Neural cell (in vitro differentiated cells): ENCODE data around the gene LIN7B. TPM values are rescaled to one million over a fixed set of nuclear protein-coding genes. Genes with fewer than 3 reads are reported as not detected.

Source experiments
- H2AFZ ChIP-seq: fragments of 200-600, 300-800 bp; sonication (generic), shearing (Covaris generic); 2 replicates; pipeline ENCODE4 v1.6.0; 2014; ENCODE audit warnings: low read depth, mild to moderate bottlenecking, antibody characterized with exemption, low read length, moderate library complexity
- H3F3A ChIP-seq: fragments of 200-600 bp; shearing (Covaris generic); 2 replicates; pipeline ENCODE4 v1.6.1; 2016; ENCODE audit warnings: mild to moderate bottlenecking, moderate library complexity, mixed read lengths, antibody characterized with exemption, low read length; ENCODE audit not compliant: insufficient read depth, poor library complexity, severe bottlenecking
- H3K27ac ChIP-seq: fragments of 200-600, 300-800 bp; sonication (generic), shearing (Covaris generic); 2 replicates; pipeline ENCODE4 v1.5.1; 2014; ENCODE audit warnings: mild to moderate bottlenecking, low read length, moderate library complexity
- H3K27me3 ChIP-seq: fragments of 300-800, 200-600 bp; sonication (generic), shearing (Covaris generic); 2 replicates; pipeline ENCODE4 v1.6.0; 2014; ENCODE audit warnings: mild to moderate bottlenecking, low read depth, low read length, moderate library complexity; ENCODE audit not compliant: insufficient read depth
- H3K36me3 ChIP-seq: fragments of 300-800, 200-600 bp; sonication (generic), shearing (Covaris generic); 2 replicates; pipeline ENCODE4 v1.5.1; 2014; ENCODE audit warnings: mild to moderate bottlenecking, antibody characterized with exemption, low read length, moderate library complexity; ENCODE audit not compliant: insufficient read depth
- H3K4me2 ChIP-seq: fragments of 300-800, 200-600 bp; sonication (generic), shearing (Covaris generic); 2 replicates; pipeline ENCODE4 v1.6.0; 2014; ENCODE audit warnings: mild to moderate bottlenecking, low read length
- H3K4me3 ChIP-seq: fragments of 300-800, 200-600 bp; sonication (generic), shearing (Covaris generic); 2 replicates; pipeline ENCODE4 v1.5.1; 2014; ENCODE audit warnings: mild to moderate bottlenecking, low read length, moderate library complexity
- H3K79me2 ChIP-seq: fragments of 200-600 bp; shearing (Covaris generic); replicated peaks from 2 replicates; pipeline ENCODE4 v1.6.0; 2014; ENCODE audit warnings: mild to moderate bottlenecking, low read length, moderate library complexity; ENCODE audit not compliant: insufficient read depth
- H3K9ac ChIP-seq: fragments of 300-800, 200-600 bp; sonication (generic), shearing (Covaris generic); 2 replicates; pipeline ENCODE4 v1.6.1; 2016; ENCODE audit warnings: mild to moderate bottlenecking, low read length, mixed read lengths
- H3K9me2 ChIP-seq: fragments of 200-600 bp; shearing (Covaris generic); 2 replicates; pipeline ENCODE4 v1.6.1; 2016; ENCODE audit warnings: mild to moderate bottlenecking, low read length, mixed read lengths; ENCODE audit not compliant: insufficient read depth
- H3K9me3 ChIP-seq: fragments of 200-600, 300-800 bp; sonication (generic), shearing (Covaris generic); 2 replicates; pipeline ENCODE4 v1.6.1; 2016; ENCODE audit warnings: mild to moderate bottlenecking, mixed run types, low read length, moderate library complexity, mixed read lengths
- H4K20me1 ChIP-seq: fragments of 200-600 bp; shearing (Covaris generic); 2 replicates; pipeline ENCODE4 v1.6.1; 2016; ENCODE audit warnings: mild to moderate bottlenecking, mixed run types; ENCODE audit not compliant: insufficient read depth
- EP300 ChIP-seq: fragments of 450-650 bp; conservative IDR thresholded peaks from 2 replicates; pipeline ENCODE4 v1.6.1; 2014; ENCODE audit warnings: antibody characterized with exemption, mild to moderate bottlenecking, moderate library complexity; ENCODE audit not compliant: poor library complexity, severe bottlenecking
- EZH2 ChIP-seq: fragments of 200-600, 300-800 bp; shearing (Covaris generic), sonication (generic); IDR thresholded peaks from 2 replicates; pipeline ENCODE4 v1.6.1; 2014; ENCODE audit warnings: antibody characterized with exemption, low read length, borderline replicate concordance, mild to moderate bottlenecking; ENCODE audit not compliant: insufficient read depth, poor library complexity, severe bottlenecking
- MXI1 ChIP-seq: fragments of 450-650 bp; conservative IDR thresholded peaks from 2 replicates; pipeline ENCODE4 v1.6.1; 2014; ENCODE audit warnings: antibody characterized with exemption, mild to moderate bottlenecking; ENCODE audit not compliant: poor library complexity, severe bottlenecking
- POLR2AphosphoS5 ChIP-seq: IDR thresholded peaks from 2 replicates; pipeline ENCODE4 v1.6.1; 2012
- RAD21 ChIP-seq: fragments of 450-650 bp; conservative IDR thresholded peaks from 2 replicates; pipeline ENCODE4 v1.6.1; 2014; ENCODE audit warnings: antibody characterized with exemption, mild to moderate bottlenecking, moderate library complexity
- REST ChIP-seq: IDR thresholded peaks from 2 replicates; pipeline ENCODE4 v1.6.1; 2012; ENCODE audit warnings: borderline replicate concordance
- SMC3 ChIP-seq: fragments of 450-650 bp; conservative IDR thresholded peaks from 2 replicates; pipeline ENCODE4 v1.6.1; 2014; ENCODE audit warnings: antibody characterized with exemption, mild to moderate bottlenecking, moderate library complexity; ENCODE audit not compliant: poor library complexity
- TAF1 ChIP-seq: IDR thresholded peaks from 2 replicates; pipeline ENCODE4 v1.6.1; 2012; ENCODE audit warnings: low read depth
- polyA plus RNA-seq: library from polyadenylated mRNA; depleted of rRNA; stranded (reverse); fragments of >200 nt; gene quantifications from 2 replicates; pipeline ENCODE4 v1.2.3, GENCODE V29; 2014
- TF ChIP-seq, protein P1 (sequence below): fragments of 450-650 bp; IDR thresholded peaks from 2 replicates; pipeline ENCODE4 v1.5.1; 2014; ENCODE audit warnings: antibody characterized with exemption, mild to moderate bottlenecking, moderate library complexity; ENCODE audit not compliant: poor library complexity, severe bottlenecking

Gene LIN7B
- polyA plus RNA-seq, 1 donor from 2014 or later = 88.7 TPM

DNA sequence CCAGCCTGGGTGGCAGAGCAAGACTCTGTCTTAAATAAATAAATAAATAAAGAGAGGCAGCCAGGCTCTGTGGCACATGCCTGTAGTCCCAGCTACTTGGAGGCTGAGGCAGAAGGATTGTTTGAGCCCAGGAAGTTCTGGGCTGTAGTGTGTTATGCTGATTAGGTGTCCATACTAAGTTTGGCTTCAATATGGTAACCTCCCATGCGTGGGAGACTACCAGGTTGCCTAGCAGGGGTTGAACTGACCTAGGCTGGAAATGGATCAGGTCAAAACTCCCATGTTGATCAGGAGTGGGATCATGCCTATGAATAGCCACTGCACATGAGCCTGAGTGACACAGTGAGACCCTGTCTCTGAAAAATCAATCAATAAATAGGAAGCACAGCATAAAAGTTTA, 32.9 kb upstream of the LIN7B start:
- Histone ChIP-seq H3F3A (no peaks in the 10 kb centered on the region), H3K4me2 (no peak overlapping the region), H3K27ac (no peak overlapping the region), H3K36me3 (no peaks in the 10 kb centered on the region), H3K27me3 (no peaks in the 10 kb centered on the region), H3K79me2 (peaks cover 8% of the 10 kb centered on the region), H3K9ac (no peak overlapping the region), H4K20me1 (no peaks in the 10 kb centered on the region), H2AFZ (no peak overlapping the region), H3K9me2 (no peaks in the 10 kb centered on the region), H3K4me3 (no peak overlapping the region), H3K9me3 (no peaks in the 10 kb centered on the region)
- TF ChIP-seq POLR2AphosphoS5 (no peak), SMC3 (no peak), EP300 (no peak), EZH2 (no peak), MXI1 (no peak), RAD21 (no peak), REST (no peak)
- TF ChIP-seq, protein P1, sequence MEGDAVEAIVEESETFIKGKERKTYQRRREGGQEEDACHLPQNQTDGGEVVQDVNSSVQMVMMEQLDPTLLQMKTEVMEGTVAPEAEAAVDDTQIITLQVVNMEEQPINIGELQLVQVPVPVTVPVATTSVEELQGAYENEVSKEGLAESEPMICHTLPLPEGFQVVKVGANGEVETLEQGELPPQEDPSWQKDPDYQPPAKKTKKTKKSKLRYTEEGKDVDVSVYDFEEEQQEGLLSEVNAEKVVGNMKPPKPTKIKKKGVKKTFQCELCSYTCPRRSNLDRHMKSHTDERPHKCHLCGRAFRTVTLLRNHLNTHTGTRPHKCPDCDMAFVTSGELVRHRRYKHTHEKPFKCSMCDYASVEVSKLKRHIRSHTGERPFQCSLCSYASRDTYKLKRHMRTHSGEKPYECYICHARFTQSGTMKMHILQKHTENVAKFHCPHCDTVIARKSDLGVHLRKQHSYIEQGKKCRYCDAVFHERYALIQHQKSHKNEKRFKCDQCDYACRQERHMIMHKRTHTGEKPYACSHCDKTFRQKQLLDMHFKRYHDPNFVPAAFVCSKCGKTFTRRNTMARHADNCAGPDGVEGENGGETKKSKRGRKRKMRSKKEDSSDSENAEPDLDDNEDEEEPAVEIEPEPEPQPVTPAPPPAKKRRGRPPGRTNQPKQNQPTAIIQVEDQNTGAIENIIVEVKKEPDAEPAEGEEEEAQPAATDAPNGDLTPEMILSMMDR = no peak

DNA sequence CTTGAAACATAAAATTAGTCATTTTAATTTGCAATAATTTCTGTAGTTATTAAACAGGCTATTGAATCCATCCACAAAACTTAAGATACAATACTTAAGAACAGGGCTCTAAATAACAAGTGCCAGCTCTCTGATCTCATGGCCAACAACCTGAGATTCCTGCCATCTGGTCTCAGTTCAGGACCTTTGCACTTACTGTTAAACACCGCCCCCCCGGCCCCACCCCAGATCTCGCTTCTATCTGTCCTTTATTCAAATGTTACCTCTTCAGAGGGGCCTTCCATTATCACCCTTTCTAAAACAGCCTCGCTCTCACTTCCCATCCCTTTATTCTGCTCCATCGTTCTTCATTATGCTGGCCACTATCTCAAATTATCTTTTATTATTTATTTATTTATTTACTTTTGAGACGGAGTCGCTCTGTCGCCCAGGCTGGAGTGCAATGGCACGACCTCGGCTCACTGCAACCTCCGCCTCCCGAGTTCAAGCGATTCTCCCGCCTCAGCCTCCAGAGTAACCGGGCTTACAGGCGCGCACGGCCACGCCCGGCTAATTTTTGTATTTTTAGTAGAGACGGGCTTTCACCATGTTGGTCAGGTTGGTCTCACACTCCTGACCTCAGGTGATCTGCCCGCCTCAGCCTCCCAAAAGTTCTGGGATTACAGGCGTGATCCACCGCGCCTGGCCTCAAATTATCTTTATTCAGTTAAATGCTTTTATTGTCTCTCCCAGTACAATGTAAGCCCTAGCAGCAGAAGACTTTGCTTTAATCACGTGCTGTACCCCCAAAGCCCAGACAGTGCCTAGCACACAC, 29.8 kb upstream of the LIN7B start:
- H3K9ac ChIP-seq = peak overlapping the region; percentile 65
- no peaks in the 10 kb centered on the region for H3K36me3 ChIP-seq
- H3K27ac ChIP-seq = peak overlapping the region; percentile 78
- no peak overlapping the region for H3K4me2 ChIP-seq
- no peaks in the 10 kb centered on the region for H3K27me3 ChIP-seq
- H3K9me2 ChIP-seq = no peaks in the 10 kb centered on the region
- peak overlapping the region; percentile 86 for H3K4me3 ChIP-seq
- no peaks in the 10 kb centered on the region for H4K20me1 ChIP-seq
- TF ChIP-seq, protein P1 = no peak
- TF ChIP-seq TAF1 = no peak
- no peak for TF ChIP-seq MXI1
- H3K79me2 ChIP-seq = peaks cover 31% of the 10 kb centered on the region
- H3F3A ChIP-seq = no peaks in the 10 kb centered on the region
- H3K9me3 ChIP-seq = no peaks in the 10 kb centered on the region
- H2AFZ ChIP-seq = peak overlapping the region; percentile 78
